ENCODE measurements around the gene HIVEP2. TPM values are rescaled to one million over a fixed set of nuclear protein-coding genes. Genes with fewer than 3 reads are reported as not detected.

Gene HIVEP2
- total RNA-seq, 1 experiment from 2014 or later: 9.1 TPM

DNA sequence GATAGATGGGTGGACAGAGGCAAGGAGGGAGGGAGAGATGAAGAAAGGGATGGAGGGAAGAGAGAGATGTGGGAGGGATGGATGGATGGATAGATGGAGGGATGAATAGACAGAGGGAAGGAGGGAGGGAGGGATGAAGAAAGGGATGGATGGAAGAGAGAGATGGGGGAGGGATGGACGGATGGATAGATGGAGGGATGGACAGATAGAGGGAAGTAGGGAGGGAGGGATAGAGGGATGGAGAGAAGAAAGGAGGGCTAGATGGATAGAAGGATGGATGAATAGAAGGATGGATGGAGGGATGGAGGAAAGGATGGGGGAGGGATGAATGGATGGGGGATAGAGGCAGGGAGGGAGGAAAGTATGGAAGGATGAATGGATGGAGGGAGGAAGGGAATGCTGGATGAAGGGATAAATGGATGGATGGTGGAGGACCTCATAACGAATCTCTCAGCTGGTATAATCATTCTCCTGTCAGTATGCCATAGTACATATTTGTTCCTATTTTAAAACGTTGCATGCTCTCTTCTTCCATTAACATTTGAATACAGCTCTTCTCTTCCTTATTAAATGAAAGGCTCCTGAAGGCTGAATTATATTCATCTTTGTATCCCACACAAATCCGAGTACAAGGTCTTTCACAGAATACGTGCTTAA, 136.4 kb downstream of the HIVEP2 start:
- intact Hi-C loops (cut with micrococcal nuclease): no loop called here
- H3K4me1 ChIP-seq (ENCODE audit: insufficient read depth, low read length): no peaks in the 10 kb centered on the region
- POLR2A ChIA-PET (ENCODE audit: unreplicated experiment): no interaction called here
- CTCF ChIA-PET: no interaction called here
- no peak overlapping the region for H3K4me2 ChIP-seq (ENCODE audit: low read length)
- no peaks in the 10 kb centered on the region for H3K79me2 ChIP-seq (ENCODE audit: low read length)
- no peaks in the 10 kb centered on the region for H3K9me2 ChIP-seq (replicated peaks; ENCODE audit: low read length)
- H2AFZ ChIP-seq (ENCODE audit: low read length): no peak overlapping the region
- H4K20me1 ChIP-seq (ENCODE audit: low read length): no peaks in the 10 kb centered on the region
- DNase-seq (no peak), ATAC-seq (no peak)
- no peaks in the 10 kb centered on the region for H3K36me3 ChIP-seq (ENCODE audit: low read depth, low read length)
- H3K4me3 ChIP-seq (ENCODE audit: low read length): no peak overlapping the region
- H3K9ac ChIP-seq (ENCODE audit: low read length): no peak overlapping the region
- H3K27me3 ChIP-seq (ENCODE audit: low read length): no peaks in the 10 kb centered on the region
- no peaks in the 10 kb centered on the region for H3K9me3 ChIP-seq (ENCODE audit: low read length)
- TF ChIP-seq EZH2 (IDR thresholded peaks at IDR 0.05; ENCODE audit: low read length, unreplicated experiment) (no peak), EZH2phosphoT487 (IDR thresholded peaks at IDR 0.05; ENCODE audit: borderline replicate concordance, low read length) (no peak)
- TF ChIP-seq, protein P1, sequence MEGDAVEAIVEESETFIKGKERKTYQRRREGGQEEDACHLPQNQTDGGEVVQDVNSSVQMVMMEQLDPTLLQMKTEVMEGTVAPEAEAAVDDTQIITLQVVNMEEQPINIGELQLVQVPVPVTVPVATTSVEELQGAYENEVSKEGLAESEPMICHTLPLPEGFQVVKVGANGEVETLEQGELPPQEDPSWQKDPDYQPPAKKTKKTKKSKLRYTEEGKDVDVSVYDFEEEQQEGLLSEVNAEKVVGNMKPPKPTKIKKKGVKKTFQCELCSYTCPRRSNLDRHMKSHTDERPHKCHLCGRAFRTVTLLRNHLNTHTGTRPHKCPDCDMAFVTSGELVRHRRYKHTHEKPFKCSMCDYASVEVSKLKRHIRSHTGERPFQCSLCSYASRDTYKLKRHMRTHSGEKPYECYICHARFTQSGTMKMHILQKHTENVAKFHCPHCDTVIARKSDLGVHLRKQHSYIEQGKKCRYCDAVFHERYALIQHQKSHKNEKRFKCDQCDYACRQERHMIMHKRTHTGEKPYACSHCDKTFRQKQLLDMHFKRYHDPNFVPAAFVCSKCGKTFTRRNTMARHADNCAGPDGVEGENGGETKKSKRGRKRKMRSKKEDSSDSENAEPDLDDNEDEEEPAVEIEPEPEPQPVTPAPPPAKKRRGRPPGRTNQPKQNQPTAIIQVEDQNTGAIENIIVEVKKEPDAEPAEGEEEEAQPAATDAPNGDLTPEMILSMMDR (conservative IDR thresholded peaks at IDR 0.05; ENCODE audit: low read depth, low read length): no peak
- no TSS peak for BruUV-seq (replicated peaks)
- no peaks in the 10 kb centered on the region for H3F3A ChIP-seq (ENCODE audit: low read length, unreplicated experiment)
- no peak overlapping the region for H3K27ac ChIP-seq (ENCODE audit: low read length)

DNA sequence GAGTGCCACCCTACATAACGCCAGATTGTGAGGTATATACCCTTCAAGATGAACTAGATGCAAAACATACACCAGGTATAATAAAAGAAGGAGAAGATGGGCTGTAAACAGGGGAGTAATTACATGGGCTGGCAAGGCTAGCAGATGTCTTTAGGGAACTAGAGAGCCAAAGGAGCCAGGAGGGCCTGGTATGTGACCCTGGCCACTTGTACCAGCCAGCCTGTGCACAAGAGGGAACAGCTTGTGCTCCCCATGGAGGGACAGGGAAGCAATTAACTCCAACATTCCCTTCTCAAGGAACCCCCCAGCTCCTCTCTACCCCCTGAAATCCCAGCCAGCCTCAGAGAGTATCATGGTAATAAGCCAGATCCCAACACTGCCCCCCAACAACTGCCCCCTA, 139.9 kb downstream of the HIVEP2 start:
- no peak overlapping the region for H3K27ac ChIP-seq (ENCODE audit: low read length)
- peaks cover 17% of the 10 kb centered on the region for H3K4me1 ChIP-seq (ENCODE audit: insufficient read depth, low read length)
- no peaks in the 10 kb centered on the region for H4K20me1 ChIP-seq (ENCODE audit: low read length)
- ChIA-PET CTCF (no interaction called here), POLR2A (ENCODE audit: unreplicated experiment) (no interaction called here)
- intact Hi-C loops (cut with micrococcal nuclease): no loop called here
- no peak overlapping the region for H3K9ac ChIP-seq (ENCODE audit: low read length)
- no peaks in the 10 kb centered on the region for H3K9me3 ChIP-seq (ENCODE audit: low read length)
- H3K36me3 ChIP-seq (ENCODE audit: low read depth, low read length): no peaks in the 10 kb centered on the region
- no peaks in the 10 kb centered on the region for H3K79me2 ChIP-seq (ENCODE audit: low read length)
- ATAC-seq (no peak), DNase-seq (no peak)
- no peak overlapping the region for H2AFZ ChIP-seq (ENCODE audit: low read length)
- TF ChIP-seq, protein P1 (conservative IDR thresholded peaks at IDR 0.05; ENCODE audit: low read depth, low read length): no peak
- TF ChIP-seq EZH2phosphoT487 (IDR thresholded peaks at IDR 0.05; ENCODE audit: borderline replicate concordance, low read length) (no peak), EZH2 (IDR thresholded peaks at IDR 0.05; ENCODE audit: low read length, unreplicated experiment) (no peak)
- no TSS peak for BruUV-seq (replicated peaks)
- no peaks in the 10 kb centered on the region for H3K27me3 ChIP-seq (ENCODE audit: low read length)
- no peaks in the 10 kb centered on the region for H3K9me2 ChIP-seq (replicated peaks; ENCODE audit: low read length)
- no peaks in the 10 kb centered on the region for H3F3A ChIP-seq (ENCODE audit: low read length, unreplicated experiment)
- H3K4me2 ChIP-seq (ENCODE audit: low read length): no peak overlapping the region
- no peak overlapping the region for H3K4me3 ChIP-seq (ENCODE audit: low read length)

DNA sequence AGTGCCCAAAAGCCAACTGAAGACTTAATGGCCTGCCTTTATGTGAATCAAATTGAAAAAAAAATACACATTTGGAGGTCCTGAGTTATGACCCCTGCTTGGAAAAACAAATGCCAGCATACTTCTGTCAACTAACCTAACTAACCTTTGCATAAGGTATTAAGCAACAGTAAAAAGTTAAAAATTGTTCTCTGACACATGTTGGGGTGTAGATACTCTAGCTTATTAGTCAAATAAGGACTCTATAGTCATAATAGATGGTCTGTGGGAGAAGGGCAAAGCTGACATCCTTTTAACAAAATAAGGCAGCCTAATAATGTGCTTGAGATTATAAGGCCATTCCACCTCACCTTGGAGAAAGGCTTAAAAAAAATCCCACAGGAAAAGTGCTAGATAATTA, 140.5 kb downstream of the HIVEP2 start:
- Histone ChIP-seq H3F3A (ENCODE audit: low read length, unreplicated experiment) (no peaks in the 10 kb centered on the region), H3K4me1 (ENCODE audit: insufficient read depth, low read length) (peaks cover 18% of the 10 kb centered on the region), H3K27ac (ENCODE audit: low read length) (no peak overlapping the region), H3K27me3 (ENCODE audit: low read length) (no peaks in the 10 kb centered on the region), H3K4me2 (ENCODE audit: low read length) (no peak overlapping the region), H3K9me3 (ENCODE audit: low read length) (no peaks in the 10 kb centered on the region), H3K9ac (ENCODE audit: low read length) (no peak overlapping the region), H3K36me3 (ENCODE audit: low read depth, low read length) (no peaks in the 10 kb centered on the region), H2AFZ (ENCODE audit: low read length) (no peak overlapping the region), H4K20me1 (ENCODE audit: low read length) (no peaks in the 10 kb centered on the region), H3K4me3 (ENCODE audit: low read length) (no peak overlapping the region), H3K79me2 (ENCODE audit: low read length) (no peaks in the 10 kb centered on the region), H3K9me2 (replicated peaks; ENCODE audit: low read length) (no peaks in the 10 kb centered on the region)
- no peak for TF ChIP-seq EZH2 (IDR thresholded peaks at IDR 0.05; ENCODE audit: low read length, unreplicated experiment)
- TF ChIP-seq, protein P1 (conservative IDR thresholded peaks at IDR 0.05; ENCODE audit: low read depth, low read length): no peak
- TF ChIP-seq EZH2phosphoT487 (IDR thresholded peaks at IDR 0.05; ENCODE audit: borderline replicate concordance, low read length): no peak
- DNase-seq (no peak), ATAC-seq (no peak)
- intact Hi-C loops (cut with micrococcal nuclease): no loop called here
- ChIA-PET POLR2A (ENCODE audit: unreplicated experiment) (no interaction called here), CTCF (no interaction called here)
- BruUV-seq (replicated peaks): no TSS peak

All from PC-3 (cell line).